ENCODE measurements around the gene MAD1L1. TPM values are rescaled to one million over a fixed set of nuclear protein-coding genes. Genes with fewer than 3 reads are reported as not detected.

The MAD1L1 gene
- total and polyA plus RNA-seq, 4 donors = 12.8 to 20.7 (median 16.5) TPM

- H3K36me3 ChIP-seq (ENCODE audit: control insufficient read depth in 4 of 4, insufficient read depth in 3 of 4, low read depth in 1 of 4, low read length in 3 of 4) = peaks cover 0 to 15% (median 2%) of the 10 kb centered on the region in 4 donors
- no peaks in the 10 kb centered on the region for H3K27me3 ChIP-seq (ENCODE audit: control insufficient read depth in 4 of 4, insufficient read depth in 4 of 4, low read length in 3 of 4)
- no peak for DNase-seq (ENCODE audit: low spot score)
- 95% methylated on average over 31 of the region's 31 CpGs for WGBS
- no peak overlapping the region for H3K9ac ChIP-seq (ENCODE audit: low read depth in 1 of 2, low read length in 2 of 2)
- no peak overlapping the region for H3K27ac ChIP-seq (ENCODE audit: low read depth in 1 of 2, low read length in 2 of 2)
- H3K4me1 ChIP-seq (ENCODE audit: control insufficient read depth in 4 of 4, insufficient read depth in 4 of 4, low read length in 3 of 4) = no peaks in the 10 kb centered on the region
- no peaks in the 10 kb centered on the region for H3K9me3 ChIP-seq (ENCODE audit: control insufficient read depth in 4 of 4, low read length in 3 of 4)
- TF ChIP-seq SP1 (IDR thresholded peaks at IDR 0.05) (no peak), GABPA (IDR thresholded peaks at IDR 0.05 in 1 of 2, conservative IDR thresholded peaks at IDR 0.05 in 1 of 2) (no peak), NR2F2 (IDR thresholded peaks at IDR 0.05) (no peak), REST (IDR thresholded peaks at IDR 0.05) (no peak), ZBTB33 (IDR thresholded peaks at IDR 0.05) (no peak), FOXA2 (IDR thresholded peaks at IDR 0.05) (no peak), MAX (IDR thresholded peaks at IDR 0.05) (no peak), TAF1 (conservative IDR thresholded peaks at IDR 0.05) (no peak), EGR1 (IDR thresholded peaks at IDR 0.05; ENCODE audit: low read depth in 2 of 2) (no peak), RXRA (IDR thresholded peaks at IDR 0.05) (no peak), FOXA1 (IDR thresholded peaks at IDR 0.05) (no peak)
- no peak overlapping the region for H3K4me3 ChIP-seq (ENCODE audit: low read depth in 1 of 3, low read length in 3 of 3)
Measured at GRCh38 chr7:2254429-2255144, 21.8 kb upstream of the MAD1L1 start.

- Histone ChIP-seq H3K36me3 (ENCODE audit: control insufficient read depth in 4 of 4, insufficient read depth in 3 of 4, low read depth in 1 of 4, low read length in 3 of 4) (peaks cover 0 to 15% (median 2%) of the 10 kb centered on the region in 4 donors), H3K27ac (ENCODE audit: low read depth in 1 of 2, low read length in 2 of 2) (no peak overlapping the region), H3K27me3 (ENCODE audit: control insufficient read depth in 4 of 4, insufficient read depth in 4 of 4, low read length in 3 of 4) (no peaks in the 10 kb centered on the region), H3K9ac (ENCODE audit: low read depth in 1 of 2, low read length in 2 of 2) (no peak overlapping the region), H3K4me1 (ENCODE audit: control insufficient read depth in 4 of 4, insufficient read depth in 4 of 4, low read length in 3 of 4) (no peaks in the 10 kb centered on the region), H3K4me3 (ENCODE audit: low read depth in 1 of 3, low read length in 3 of 3) (no peak overlapping the region), H3K9me3 (ENCODE audit: control insufficient read depth in 4 of 4, low read length in 3 of 4) (no peaks in the 10 kb centered on the region)
- WGBS = 96% methylated on average over 32 of the region's 32 CpGs
- TF ChIP-seq HNF4A (conservative IDR thresholded peaks at IDR 0.05) (no peak), SP1 (IDR thresholded peaks at IDR 0.05) (no peak), NR2F2 (IDR thresholded peaks at IDR 0.05) (no peak), FOXA1 (IDR thresholded peaks at IDR 0.05) (no peak), EGR1 (IDR thresholded peaks at IDR 0.05; ENCODE audit: low read depth in 2 of 2) (no peak), CTCF (IDR thresholded peaks at IDR 0.05; ENCODE audit: low read depth, low read length, missing input control) (no peak), TAF1 (conservative IDR thresholded peaks at IDR 0.05) (no peak)
- DNase-seq (ENCODE audit: low spot score) = no peak
Measured at GRCh38 chr7:2253525-2254244, 20.9 kb upstream of the MAD1L1 start.
